HUES48 (cell line): ENCODE results near the gene B3GNT3.

Source experiments
- H3K27ac ChIP-seq: one replicate; pipeline ENCODE4 v1.7.0; 2013; ENCODE audit warnings: low read depth, low read length, inconsistent platforms
- H3K27me3 ChIP-seq: 2 replicates; pipeline ENCODE4 v1.6.1; 2013; ENCODE audit warnings: mild to moderate bottlenecking, low read length; ENCODE audit not compliant: control insufficient read depth, insufficient read depth
- H3K36me3 ChIP-seq: 2 replicates; pipeline ENCODE4 v1.6.1; 2013; ENCODE audit warnings: low read length; ENCODE audit not compliant: control insufficient read depth, insufficient read depth
- H3K4me1 ChIP-seq: 2 replicates; pipeline ENCODE4 v1.6.1; 2013; ENCODE audit warnings: mild to moderate bottlenecking, low read length; ENCODE audit not compliant: control insufficient read depth, insufficient read depth
- H3K4me3 ChIP-seq: 2 replicates; pipeline ENCODE4 v1.5.1; 2013; ENCODE audit warnings: mild to moderate bottlenecking, low read depth, low read length
- H3K9ac ChIP-seq: 2 replicates; pipeline ENCODE4 v1.6.1; 2013; ENCODE audit warnings: mild to moderate bottlenecking, low read depth, low read length, moderate library complexity
- H3K9me3 ChIP-seq: 2 replicates; pipeline ENCODE4 v1.6.1; 2013; ENCODE audit warnings: low read length; ENCODE audit not compliant: control insufficient read depth, insufficient read depth

B3GNT3 gene

GRCh38 chr19:17841371-17841809 lies 46.5 kb downstream of the B3GNT3 start:
- Histone ChIP-seq H3K4me1 (no peaks in the 10 kb centered on the region; the same call in 1 of the 2 replicates), H3K27me3 (peaks cover 11% of the 10 kb centered on the region), H3K4me3 (peak overlapping the region; percentile 54), H3K27ac (no peak overlapping the region), H3K9ac (no peak overlapping the region), H3K36me3 (no peaks in the 10 kb centered on the region), H3K9me3 (no peaks in the 10 kb centered on the region)

DNA sequence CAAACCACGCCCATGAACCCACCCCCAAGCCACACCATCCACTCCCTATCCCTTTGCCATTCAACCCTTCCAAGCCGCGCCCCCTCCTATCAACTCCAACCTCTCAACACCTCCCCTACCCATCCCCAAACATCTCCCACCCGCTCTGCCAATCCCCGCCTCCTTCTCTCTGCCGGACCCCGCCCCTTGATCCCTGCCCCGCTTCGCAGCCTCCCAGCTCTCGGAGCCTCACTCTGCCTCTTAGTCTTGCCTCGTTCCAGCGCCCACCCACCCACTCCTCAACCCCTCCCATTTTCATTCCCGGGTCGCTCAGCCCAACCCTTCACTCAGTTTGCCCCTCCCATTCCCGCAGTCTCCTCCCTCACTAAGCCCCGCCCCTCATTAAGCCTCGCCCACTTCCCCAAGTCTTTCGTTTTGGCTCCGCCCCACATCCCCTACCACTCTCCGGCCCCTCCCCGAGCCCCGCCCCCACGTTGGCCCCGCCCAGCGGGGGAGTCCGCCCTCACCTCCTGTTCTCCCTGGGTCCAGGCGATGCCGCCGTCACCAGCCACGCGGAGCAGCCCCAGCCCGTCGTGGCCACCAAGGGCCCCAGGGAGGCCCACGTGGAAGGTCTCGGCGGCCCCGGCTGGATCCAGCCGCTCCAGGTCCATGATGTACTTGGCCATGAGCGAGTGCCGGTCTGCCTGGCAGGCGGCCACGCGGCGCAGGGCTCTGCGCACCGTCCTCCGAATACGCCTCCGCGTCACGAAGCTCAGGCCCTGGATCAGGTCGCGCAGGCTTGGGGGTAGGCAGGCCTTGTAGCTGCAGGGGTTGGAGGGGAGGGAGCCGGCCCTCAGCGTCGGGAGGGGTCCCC lies 47.1 kb downstream of the B3GNT3 start:
- no peaks in the 10 kb centered on the region for H3K36me3 ChIP-seq
- peak overlapping the region; percentile 35; the same call in 1 of the 2 replicates for H3K9ac ChIP-seq
- peak overlapping the region; percentile 42 for H3K27ac ChIP-seq
- H3K27me3 ChIP-seq = peaks cover 11% of the 10 kb centered on the region
- no peaks in the 10 kb centered on the region; the same call in 1 of the 2 replicates for H3K4me1 ChIP-seq
- H3K9me3 ChIP-seq = no peaks in the 10 kb centered on the region
- H3K4me3 ChIP-seq = peak overlapping the region; percentile 69

GRCh38 chr19:17842663-17843291 lies 47.8 kb downstream of the B3GNT3 start:
- H3K4me3 ChIP-seq = peak overlapping the region; percentile 69
- no peaks in the 10 kb centered on the region; the same call in 1 of the 2 replicates for H3K4me1 ChIP-seq
- H3K27ac ChIP-seq = no peak overlapping the region
- H3K9ac ChIP-seq = peak overlapping the region; percentile 35; the same call in 1 of the 2 replicates
- H3K36me3 ChIP-seq = no peaks in the 10 kb centered on the region
- no peaks in the 10 kb centered on the region for H3K9me3 ChIP-seq
- H3K27me3 ChIP-seq = peaks cover 11% of the 10 kb centered on the region

- Histone ChIP-seq H3K27me3 (peaks cover 16% of the 10 kb centered on the region), H3K27ac (no peak overlapping the region), H3K9me3 (no peaks in the 10 kb centered on the region), H3K9ac (no peak overlapping the region), H3K36me3 (no peaks in the 10 kb centered on the region), H3K4me3 (no peak overlapping the region), H3K4me1 (no peaks in the 10 kb centered on the region; the same call in 1 of the 2 replicates)
Observed at GRCh38 chr19:17843292-17843827, 48.4 kb downstream of the B3GNT3 start.

- Histone ChIP-seq H3K9me3 (no peaks in the 10 kb centered on the region), H3K36me3 (no peaks in the 10 kb centered on the region), H3K4me3 (no peak overlapping the region), H3K27ac (no peak overlapping the region), H3K4me1 (no peaks in the 10 kb centered on the region; the same call in 1 of the 2 replicates), H3K27me3 (peaks cover 17% of the 10 kb centered on the region), H3K9ac (no peak overlapping the region)
Observed at GRCh38 chr19:17843908-17844490, 49.1 kb downstream of the B3GNT3 start.

GRCh38 chr19:17846146-17846545 lies 51.2 kb downstream of the B3GNT3 start:
- H3K27ac ChIP-seq = no peak overlapping the region
- H3K9me3 ChIP-seq = no peaks in the 10 kb centered on the region
- H3K4me1 ChIP-seq = no peaks in the 10 kb centered on the region; the same call in 1 of the 2 replicates
- H3K9ac ChIP-seq = no peak overlapping the region
- no peak overlapping the region for H3K4me3 ChIP-seq
- no peaks in the 10 kb centered on the region for H3K36me3 ChIP-seq
- H3K27me3 ChIP-seq = peaks cover 17% of the 10 kb centered on the region

DNA sequence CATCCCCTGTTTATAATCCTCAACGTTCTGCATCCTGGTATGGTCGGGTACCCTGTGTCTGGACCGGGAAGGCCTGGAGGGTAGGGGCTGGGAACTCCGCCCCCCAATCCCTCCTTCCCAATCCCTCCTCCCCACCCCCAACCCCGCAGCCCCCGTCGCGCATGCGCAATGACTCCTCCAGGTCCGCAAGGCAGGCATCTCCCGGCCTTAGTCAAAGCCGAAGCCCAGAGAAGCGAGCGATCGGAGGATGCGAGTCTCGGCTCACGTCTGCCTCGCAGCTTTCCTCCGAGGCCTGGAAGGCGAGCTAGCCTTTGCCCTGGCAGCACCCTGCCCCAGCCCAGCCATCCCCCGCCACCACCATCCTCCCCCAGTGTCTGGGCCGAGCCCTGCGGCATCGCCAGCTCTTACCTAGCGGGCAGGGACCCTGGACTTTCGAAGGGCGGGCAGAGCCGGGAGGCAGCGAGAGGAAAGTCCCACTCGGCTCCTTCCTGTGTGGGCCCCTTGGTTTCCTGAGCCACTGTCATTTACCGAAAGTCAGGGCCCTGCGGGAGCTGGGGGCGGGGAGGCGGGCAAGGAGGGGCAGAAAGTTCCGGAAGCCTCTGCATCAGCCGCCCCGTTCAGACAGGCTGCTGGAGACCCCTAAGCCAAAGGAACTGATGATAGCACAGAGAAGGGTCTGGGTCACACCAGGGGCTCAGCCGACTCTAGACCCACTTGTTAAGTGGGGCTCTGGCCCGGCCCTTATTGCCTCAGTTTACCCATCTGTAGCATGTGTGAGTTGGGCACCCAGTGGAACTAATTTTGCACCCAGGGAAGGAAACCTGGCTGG lies 52.8 kb downstream of the B3GNT3 start, which contains the start of gene JAK3:
Gene JAK3 (minus strand): TSS at position 445 of the 829 bp plus-strand sequence. CDS start 3,565 bp downstream, outside the sequence.
- H3K9ac ChIP-seq = no peak within 1 kb of the TSS
- peaks cover 13% of the 10 kb centered on the region for H3K27me3 ChIP-seq

GRCh38 chr19:17848595-17849292 lies 53.8 kb downstream of the B3GNT3 start:
- Histone ChIP-seq H3K4me3 (no peak overlapping the region), H3K9ac (no peak overlapping the region), H3K27ac (no peak overlapping the region)

More for the DNA sequence above, 52.8 kb downstream of the B3GNT3 start, which contains the start of gene JAK3:
- Histone ChIP-seq H3K27ac (no peak within 1 kb of the TSS), H3K4me3 (no peak within 1 kb of the TSS; the same call in 1 of the 2 replicates), H3K4me1 (no peaks in the 10 kb centered on the region; the same call in 1 of the 2 replicates), H3K36me3 (no peaks in the 10 kb centered on the region), H3K9me3 (no peaks in the 10 kb centered on the region)

GRCh38 chr19:17854061-17854460 lies 59.1 kb downstream of the B3GNT3 start:
- Histone ChIP-seq H3K9me3 (no peaks in the 10 kb centered on the region), H3K4me3 (no peak overlapping the region), H3K36me3 (no peaks in the 10 kb centered on the region), H3K27ac (no peak overlapping the region), H3K9ac (no peak overlapping the region), H3K27me3 (no peaks in the 10 kb centered on the region), H3K4me1 (no peaks in the 10 kb centered on the region)

More at GRCh38 chr19:17848595-17849292, 53.8 kb downstream of the B3GNT3 start:
- Histone ChIP-seq H3K36me3 (no peaks in the 10 kb centered on the region), H3K4me1 (no peaks in the 10 kb centered on the region; the same call in 1 of the 2 replicates), H3K9me3 (no peaks in the 10 kb centered on the region), H3K27me3 (peaks cover 6% of the 10 kb centered on the region; the same call in 1 of the 2 replicates)
